ENCODE measurements around the gene C10orf105. TPM values are rescaled to one million over a fixed set of nuclear protein-coding genes. Genes with fewer than 3 reads are reported as not detected.

The C10orf105 gene
- total RNA-seq, 4 donors from 2014 or later, result 0.06 to 0.27 (median 0.14) TPM

GRCh38 chr10:71763352-71764127 lies 44.0 kb upstream of the C10orf105 start:
- H3K4me3 ChIP-seq (ENCODE audit: low read depth, poor library complexity, severe bottlenecking), result no peak overlapping the region
- no peak for DNase-seq (ENCODE audit: low spot score in 2 of 2)
- no peak for TF ChIP-seq CTCF (IDR thresholded peaks at IDR 0.05)
- no peak for TF ChIP-seq POLR2A (IDR thresholded peaks at IDR 0.05)
- intact Hi-C loops (cut with DNase I; ENCODE audit: low total_unique reads), result no loop called here
- WGBS, 2 donors, result 60 to 84% methylated on average over 11 of the region's 11 CpGs

GRCh38 chr10:71762324-71762723 lies 42.7 kb upstream of the C10orf105 start:
- intact Hi-C loops (cut with DNase I; ENCODE audit: low total_unique reads), result no loop called here
- DNase-seq (ENCODE audit: low spot score in 2 of 2), result no peak
- WGBS, 2 donors, result 81 to 88% methylated on average over 5 of the region's 5 CpGs
- H3K4me3 ChIP-seq (ENCODE audit: low read depth, poor library complexity, severe bottlenecking), result no peak overlapping the region
- TF ChIP-seq POLR2A (IDR thresholded peaks at IDR 0.05), result no peak
- TF ChIP-seq CTCF (IDR thresholded peaks at IDR 0.05), result no peak

- DNase-seq (ENCODE audit: low spot score in 2 of 2), result no peak
- WGBS, 2 donors, result 90 to 92% methylated on average over 26 of the region's 26 CpGs
- TF ChIP-seq CTCF (IDR thresholded peaks at IDR 0.05), result no peak
- TF ChIP-seq POLR2A (IDR thresholded peaks at IDR 0.05), result no peak
- intact Hi-C loops (cut with DNase I; ENCODE audit: low total_unique reads), result no loop called here
- no peak overlapping the region for H3K4me3 ChIP-seq (ENCODE audit: low read depth, poor library complexity, severe bottlenecking)
Measured at GRCh38 chr10:71761541-71762113, 42.0 kb upstream of the C10orf105 start.

- H3K4me3 ChIP-seq (ENCODE audit: low read depth, poor library complexity, severe bottlenecking), result no peak overlapping the region
- 65 to 70% methylated on average over 3 of the region's 3 CpGs for WGBS, 2 donors
- TF ChIP-seq POLR2A (IDR thresholded peaks at IDR 0.05) (no peak), CTCF (IDR thresholded peaks at IDR 0.05) (no peak)
- intact Hi-C loops (cut with DNase I; ENCODE audit: low total_unique reads), result no loop called here
- no peak for DNase-seq (ENCODE audit: low spot score in 2 of 2)
Measured at GRCh38 chr10:71761105-71761511, 41.5 kb upstream of the C10orf105 start.

GRCh38 chr10:71757399-71757922 lies 37.9 kb upstream of the C10orf105 start:
- intact Hi-C loops (cut with DNase I; ENCODE audit: low total_unique reads), result no loop called here
- no peak overlapping the region for H3K4me3 ChIP-seq (ENCODE audit: low read depth, poor library complexity, severe bottlenecking)
- 40 to 55% methylated on average over 2 to 8 of the region's 11 CpGs for WGBS, 2 donors
- TF ChIP-seq POLR2A (IDR thresholded peaks at IDR 0.05) (no peak), CTCF (IDR thresholded peaks at IDR 0.05) (no peak)
- DNase-seq (ENCODE audit: low spot score in 2 of 2), result no peak
